ENCODE measurements around the gene KPNB1. TPM values are rescaled to one million over a fixed set of nuclear protein-coding genes. Genes with fewer than 3 reads are reported as not detected.

Gene KPNB1
- total and polyA plus RNA-seq, 10 of the 15 experiments (the other 5 are each of a cell fraction or from before 2014, with no cell fraction given) = 67.8 to 525 (median 246) TPM

DNA sequence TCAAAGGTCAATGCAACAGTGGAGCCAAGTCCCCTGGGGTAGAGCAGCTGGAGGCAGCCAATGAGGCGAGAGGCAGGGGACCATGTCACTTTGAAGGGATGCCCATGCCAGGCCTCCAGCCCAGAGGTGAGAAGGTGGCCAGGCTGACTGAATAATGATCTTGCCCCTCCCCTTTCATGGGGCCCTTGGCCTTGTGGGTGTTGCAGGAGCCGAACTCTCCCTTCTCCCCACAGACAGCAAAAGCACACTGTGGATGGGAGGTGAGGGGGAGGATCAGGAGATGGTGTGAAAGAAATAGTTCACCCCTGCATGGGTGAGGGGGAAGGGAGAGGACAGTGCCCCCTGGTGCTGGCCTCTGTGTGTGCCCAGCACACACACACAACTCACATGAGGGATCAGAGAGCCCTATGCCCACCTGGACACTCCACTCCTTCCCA is 67.6 kb downstream of the KPNB1 start (continued):
- TF ChIP-seq RB1 (IDR thresholded peaks at IDR 0.05; ENCODE audit: borderline replicate concordance) = no peak
- TF ChIP-seq NBN (IDR thresholded peaks at IDR 0.05) = no peak; the same call in 1 of the 2 replicates
- TF ChIP-seq ZBED1 (IDR thresholded peaks at IDR 0.05; ENCODE audit: borderline replicate concordance) = no peak
- TF ChIP-seq NFXL1 (IDR thresholded peaks at IDR 0.05; ENCODE audit: borderline replicate concordance) = no peak
- TF ChIP-seq BCL11A (IDR thresholded peaks at IDR 0.05; ENCODE audit: low read depth, low read length) = no peak
- TF ChIP-seq RAD51 (IDR thresholded peaks at IDR 0.05) = no peak
- no peak for TF ChIP-seq ZBTB40 (IDR thresholded peaks at IDR 0.05; ENCODE audit: borderline replicate concordance)
- no peak for TF ChIP-seq IRF3 (IDR thresholded peaks at IDR 0.05)
- TF ChIP-seq SRF (IDR thresholded peaks at IDR 0.05; ENCODE audit: low read depth in 2 of 2, low read length in 2 of 2) = no peak
- no peak for TF ChIP-seq EED (IDR thresholded peaks at IDR 0.05; ENCODE audit: low read depth)
- TF ChIP-seq ZNF687 (IDR thresholded peaks at IDR 0.05) = 0 out of 2 replicates have a peak, but pooled peaks have one; percentile 47
- TF ChIP-seq FOXM1 (IDR thresholded peaks at IDR 0.05; ENCODE audit: low read depth, low read length) = no peak
- TF ChIP-seq NR2C1 (IDR thresholded peaks at IDR 0.05) = 0 out of 2 replicates have a peak, but pooled peaks have one; percentile 25
- TF ChIP-seq JUNB (IDR thresholded peaks at IDR 0.05) = no peak
- no peak for TF ChIP-seq YY1 (IDR thresholded peaks at IDR 0.05; ENCODE audit: low read depth, low read length)
- TF ChIP-seq SIX5 (IDR thresholded peaks at IDR 0.05; ENCODE audit: low read depth, low read length, severe bottlenecking) = no peak
- TF ChIP-seq ESRRA (IDR thresholded peaks at IDR 0.05; ENCODE audit: low read length) = no peak
- no peak for TF ChIP-seq CEBPB (IDR thresholded peaks at IDR 0.05; ENCODE audit: borderline replicate concordance in 1 of 2, low read depth in 2 of 2, low read length in 2 of 2)
- TF ChIP-seq ATF3 (IDR thresholded peaks at IDR 0.05; ENCODE audit: borderline replicate concordance, extremely low read depth, low read depth, low read length) = no peak
- TF ChIP-seq WRNIP1 (IDR thresholded peaks at IDR 0.05; ENCODE audit: borderline replicate concordance, low read depth, low read length) = no peak
- TF ChIP-seq RAD21 (IDR thresholded peaks at IDR 0.05; ENCODE audit: insufficient read depth, low read depth, low read length) = no peak
- TF ChIP-seq MEF2B (IDR thresholded peaks at IDR 0.05; ENCODE audit: partially characterized antibody, poor library complexity, severe bottlenecking) = peak; percentile 84
- TF ChIP-seq BMI1 (IDR thresholded peaks at IDR 0.05; ENCODE audit: borderline replicate concordance) = no peak

Measured in GM12878 (cell line).